ENCODE results near the gene FOXP2.

DNA sequence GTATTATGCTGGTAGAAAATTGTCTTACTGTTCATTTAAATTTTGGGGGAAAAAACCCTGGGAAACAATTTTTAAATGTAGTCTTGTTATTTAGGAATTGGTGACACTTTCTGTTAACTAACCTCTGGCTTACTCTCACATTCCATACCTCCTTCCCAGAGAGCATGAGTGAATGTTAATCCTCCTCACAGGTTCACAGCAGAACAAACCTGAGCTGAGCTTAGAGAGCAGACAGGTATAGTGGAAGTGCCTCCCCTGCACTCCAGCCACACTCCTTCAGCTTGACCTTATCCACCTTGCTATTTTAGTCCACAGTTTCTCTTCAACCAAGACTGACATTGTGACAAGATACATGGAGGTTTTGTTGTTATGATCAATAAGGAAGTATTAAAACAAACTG is 235.9 kb downstream of the FOXP2 start:
- TF ChIP-seq POLR2A (IDR thresholded peaks at IDR 0.05): no peak
- TF ChIP-seq, protein P1, sequence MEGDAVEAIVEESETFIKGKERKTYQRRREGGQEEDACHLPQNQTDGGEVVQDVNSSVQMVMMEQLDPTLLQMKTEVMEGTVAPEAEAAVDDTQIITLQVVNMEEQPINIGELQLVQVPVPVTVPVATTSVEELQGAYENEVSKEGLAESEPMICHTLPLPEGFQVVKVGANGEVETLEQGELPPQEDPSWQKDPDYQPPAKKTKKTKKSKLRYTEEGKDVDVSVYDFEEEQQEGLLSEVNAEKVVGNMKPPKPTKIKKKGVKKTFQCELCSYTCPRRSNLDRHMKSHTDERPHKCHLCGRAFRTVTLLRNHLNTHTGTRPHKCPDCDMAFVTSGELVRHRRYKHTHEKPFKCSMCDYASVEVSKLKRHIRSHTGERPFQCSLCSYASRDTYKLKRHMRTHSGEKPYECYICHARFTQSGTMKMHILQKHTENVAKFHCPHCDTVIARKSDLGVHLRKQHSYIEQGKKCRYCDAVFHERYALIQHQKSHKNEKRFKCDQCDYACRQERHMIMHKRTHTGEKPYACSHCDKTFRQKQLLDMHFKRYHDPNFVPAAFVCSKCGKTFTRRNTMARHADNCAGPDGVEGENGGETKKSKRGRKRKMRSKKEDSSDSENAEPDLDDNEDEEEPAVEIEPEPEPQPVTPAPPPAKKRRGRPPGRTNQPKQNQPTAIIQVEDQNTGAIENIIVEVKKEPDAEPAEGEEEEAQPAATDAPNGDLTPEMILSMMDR (IDR thresholded peaks at IDR 0.05): no peak
